ENCODE data around the gene AIMP2.
"Not testable (repeated sequence)": the region's sequence is repeated elsewhere in the genome, so short reads cannot be mapped to it uniquely, and the experiment has no call there.

AIMP2 gene

GRCh38 chr7:6026820-6027311, 17.8 kb downstream of the AIMP2 start:
- no peak for FAIRE-seq

GRCh38 chr7:6027806-6028365, 18.8 kb downstream of the AIMP2 start:
- FAIRE-seq = no peak

- no peak for FAIRE-seq
Measured at GRCh38 chr7:6028563-6028962, 19.5 kb downstream of the AIMP2 start.

- FAIRE-seq = peak; percentile 78
Measured at GRCh38 chr7:6030988-6031387, 21.9 kb downstream of the AIMP2 start, which contains the start of gene ANKRD61. Gene ANKRD61 (plus strand): TSS chr7:6031376. CDS start chr7:6031376, 0 bp downstream.

GRCh38 chr7:6031567-6031966, 22.5 kb downstream of the AIMP2 start:
- no peak for FAIRE-seq

- no peak for FAIRE-seq
Measured at GRCh38 chr7:6032167-6032566, 23.1 kb downstream of the AIMP2 start.

GRCh38 chr7:6032641-6033040, 23.6 kb downstream of the AIMP2 start:
- FAIRE-seq = no peak

- FAIRE-seq = no peak
Measured at GRCh38 chr7:6035165-6035564, 26.1 kb downstream of the AIMP2 start.

- FAIRE-seq = no peak
Measured at GRCh38 chr7:6035686-6036085, 26.6 kb downstream of the AIMP2 start.

- peak; percentile 3 for FAIRE-seq
Measured at GRCh38 chr7:6049780-6050179, 40.7 kb downstream of the AIMP2 start.

GRCh38 chr7:6051185-6051584, 42.1 kb downstream of the AIMP2 start:
- FAIRE-seq = not testable (repeated sequence)

- FAIRE-seq = no peak
Measured at GRCh38 chr7:6056616-6057015, 47.5 kb downstream of the AIMP2 start.

- FAIRE-seq = no peak
Measured at GRCh38 chr7:6057316-6058129, 48.5 kb downstream of the AIMP2 start.

- FAIRE-seq = not testable (repeated sequence)
Measured at GRCh38 chr7:6059941-6060340, 50.9 kb downstream of the AIMP2 start.

- FAIRE-seq = no peak
Measured at GRCh38 chr7:6071406-6071805, 62.3 kb downstream of the AIMP2 start.

All from G401.6 (cell line).